ENCODE data around the gene SHISA9.
"Not testable (repeated sequence)": the region's sequence is repeated elsewhere in the genome, so short reads cannot be mapped to it uniquely, and the experiment has no call there.

The SHISA9 gene

GRCh38 chr16:12901597-12902461 lies at the start of gene SHISA9:
SHISA9 (plus strand) TSS chr16:12901598.
- DNase-seq (ENCODE audit: low spot score), result peak; percentile 27

- no peak for DNase-seq (ENCODE audit: low spot score)
These were observed 47.4 kb upstream of the SHISA9 start for GRCh38 chr16:12853972-12854371.

GRCh38 chr16:12857435-12857834 lies 44.0 kb upstream of the SHISA9 start:
- not testable (repeated sequence) for DNase-seq (ENCODE audit: low spot score)

- no peak for DNase-seq (ENCODE audit: low spot score)
These were observed 39.1 kb upstream of the SHISA9 start for GRCh38 chr16:12862327-12862726.

- no peak for DNase-seq (ENCODE audit: low spot score)
These were observed 38.5 kb upstream of the SHISA9 start for GRCh38 chr16:12862941-12863340.

GRCh38 chr16:12866981-12867551 lies 34.3 kb upstream of the SHISA9 start:
- no peak for DNase-seq (ENCODE audit: low spot score)

- DNase-seq (ENCODE audit: low spot score), result no peak
These were observed 33.2 kb upstream of the SHISA9 start for GRCh38 chr16:12868169-12868568.

GRCh38 chr16:12868788-12869187 lies 32.6 kb upstream of the SHISA9 start:
- no peak for DNase-seq (ENCODE audit: low spot score)

GRCh38 chr16:12869698-12870427 lies 31.5 kb upstream of the SHISA9 start:
- DNase-seq (ENCODE audit: low spot score), result no peak

GRCh38 chr16:12871784-12872183 lies 29.6 kb upstream of the SHISA9 start:
- no peak for DNase-seq (ENCODE audit: low spot score)

GRCh38 chr16:12874186-12874585 lies 27.2 kb upstream of the SHISA9 start:
- DNase-seq (ENCODE audit: low spot score), result peak; percentile 22

- DNase-seq (ENCODE audit: low spot score), result no peak
These were observed 24.6 kb upstream of the SHISA9 start for GRCh38 chr16:12876778-12877177.

- no peak for DNase-seq (ENCODE audit: low spot score)
These were observed 22.4 kb upstream of the SHISA9 start for GRCh38 chr16:12878973-12879372.

GRCh38 chr16:12879812-12880211 lies 21.6 kb upstream of the SHISA9 start:
- no peak for DNase-seq (ENCODE audit: low spot score)

GRCh38 chr16:12881182-12881581 lies 20.2 kb upstream of the SHISA9 start:
- DNase-seq (ENCODE audit: low spot score), result no peak

- no peak for DNase-seq (ENCODE audit: low spot score)
These were observed 19.7 kb upstream of the SHISA9 start for GRCh38 chr16:12881740-12882139.

- no peak for DNase-seq (ENCODE audit: low spot score)
These were observed 15.7 kb upstream of the SHISA9 start for GRCh38 chr16:12885742-12886141.

- DNase-seq (ENCODE audit: low spot score), result no peak
These were observed 9.6 kb upstream of the SHISA9 start for GRCh38 chr16:12891836-12892235.

GRCh38 chr16:12893050-12893750 lies 8.2 kb upstream of the SHISA9 start:
- no peak for DNase-seq (ENCODE audit: low spot score)

- no peak for DNase-seq (ENCODE audit: low spot score)
These were observed 4.8 kb upstream of the SHISA9 start for GRCh38 chr16:12896562-12896961.

GRCh38 chr16:12898551-12898950 lies 2.8 kb upstream of the SHISA9 start:
- no peak for DNase-seq (ENCODE audit: low spot score)

GRCh38 chr16:12899529-12900143 lies 1.8 kb upstream of the SHISA9 start:
- DNase-seq (ENCODE audit: low spot score), result no peak
